Measurements from ENCODE around the gene KSR1. TPM values are rescaled to one million over a fixed set of nuclear protein-coding genes. Genes with fewer than 3 reads are reported as not detected.
"Not testable (repeated sequence)": the region's sequence is repeated elsewhere in the genome, so short reads cannot be mapped to it uniquely, and the experiment has no call there.

KSR1 gene
- total RNA-seq, 1 experiment from 2014 or later: 7.8 TPM

DNA sequence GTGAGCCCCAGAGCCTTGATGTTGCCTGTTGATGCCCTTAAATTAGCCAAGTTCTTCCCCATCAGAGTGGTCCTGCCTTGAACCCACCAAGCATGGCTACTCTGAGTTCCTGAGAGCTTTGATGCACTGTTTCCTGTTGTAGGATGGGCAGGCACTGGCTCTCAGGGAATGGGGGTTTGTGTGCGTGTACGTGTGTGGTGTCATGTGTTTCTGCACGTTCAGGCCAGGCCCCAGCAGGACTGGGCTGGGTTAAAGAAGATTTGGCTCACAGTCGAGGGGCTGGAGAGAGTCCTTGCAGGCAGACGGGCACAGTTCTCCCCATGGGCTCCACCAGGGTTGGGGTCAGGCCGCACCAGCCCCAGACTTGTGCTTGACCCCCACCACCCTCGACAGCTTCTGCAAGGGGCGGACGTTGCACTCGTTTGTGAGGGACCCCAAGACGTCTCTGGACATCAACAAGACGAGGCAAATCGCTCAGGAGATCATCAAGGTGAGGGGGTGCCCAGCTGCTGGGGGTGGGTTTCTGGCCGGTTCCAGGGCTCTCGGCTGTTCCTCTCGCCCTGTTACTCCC, 151.4 kb downstream of the KSR1 start:
- DNase-seq (ENCODE audit: low spot score): no peak

DNA sequence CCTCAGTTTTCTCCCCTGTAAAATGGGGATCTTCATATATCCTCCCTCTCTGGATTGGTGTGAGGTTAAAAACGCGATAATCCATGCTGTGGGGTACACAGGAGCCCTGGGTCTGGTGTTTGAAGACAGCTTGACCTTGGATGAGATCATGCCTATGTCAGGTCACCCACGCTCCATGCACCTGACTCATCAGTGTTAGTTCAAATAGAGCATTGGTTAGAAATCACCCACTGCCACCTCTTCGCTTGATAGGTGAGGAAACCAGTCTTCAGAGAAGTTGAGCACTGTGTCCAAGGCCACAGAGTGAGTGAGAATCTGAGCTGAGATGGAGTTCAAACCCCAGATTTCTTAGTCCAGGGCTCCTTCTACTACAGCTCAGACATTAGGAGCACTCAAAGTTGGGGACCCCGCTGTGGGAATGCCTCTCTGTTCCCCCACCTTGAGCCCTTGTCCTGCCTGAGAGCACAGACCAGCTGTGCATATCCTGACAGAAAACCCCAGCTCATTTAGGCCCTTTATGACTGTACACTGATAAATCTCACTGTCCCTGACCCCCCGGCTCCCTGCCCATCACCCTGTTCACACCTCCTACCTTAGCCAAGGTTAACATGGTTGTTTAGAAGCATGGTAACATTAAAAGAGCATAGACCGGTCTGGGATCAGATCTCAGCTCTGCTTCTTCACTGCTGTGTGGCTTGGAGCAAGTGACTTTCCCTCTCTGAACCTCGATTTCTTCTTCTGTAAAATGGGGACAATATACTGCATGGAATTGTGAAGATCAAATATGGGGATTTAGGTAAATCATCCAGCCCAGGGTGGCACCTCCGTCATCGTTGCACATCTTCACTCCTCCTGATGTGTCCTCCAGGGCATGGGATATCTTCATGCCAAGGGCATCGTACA, 152.3 kb downstream of the KSR1 start:
- DNase-seq (ENCODE audit: low spot score): no peak

DNA sequence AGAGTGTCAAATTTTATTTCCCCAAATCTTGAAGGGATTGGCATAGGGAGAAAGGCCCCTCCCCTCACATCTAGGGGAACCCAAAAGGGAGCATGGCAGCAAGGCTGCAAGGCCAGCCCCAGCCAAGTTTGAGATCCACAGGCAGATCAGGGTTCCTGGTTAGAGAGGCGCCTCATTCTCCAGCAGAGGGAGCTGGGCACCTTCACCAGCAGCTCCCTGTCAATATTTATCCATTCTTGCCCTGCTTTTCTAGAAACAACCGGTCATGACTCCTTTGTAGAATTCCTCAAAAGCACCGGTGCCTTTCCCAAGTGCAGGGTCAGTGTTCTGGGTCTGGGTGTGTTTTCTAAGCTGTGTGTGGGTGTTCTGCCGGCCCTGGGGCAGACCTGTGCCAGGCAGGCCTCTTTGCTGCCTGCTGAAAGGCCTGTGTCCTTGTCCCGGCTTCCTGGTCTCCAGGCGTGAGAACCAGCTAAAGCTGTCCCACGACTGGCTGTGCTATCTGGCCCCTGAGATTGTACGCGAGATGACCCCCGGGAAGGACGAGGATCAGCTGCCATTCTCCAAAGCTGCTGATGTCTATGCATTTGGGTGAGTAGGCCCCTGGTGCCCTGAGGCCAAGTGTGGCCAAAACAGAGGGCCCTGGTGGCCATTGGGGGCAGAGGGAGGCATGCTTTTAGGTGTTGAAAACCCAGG, 153.5 kb downstream of the KSR1 start:
- peak; percentile 62 for DNase-seq (ENCODE audit: low spot score)

DNA sequence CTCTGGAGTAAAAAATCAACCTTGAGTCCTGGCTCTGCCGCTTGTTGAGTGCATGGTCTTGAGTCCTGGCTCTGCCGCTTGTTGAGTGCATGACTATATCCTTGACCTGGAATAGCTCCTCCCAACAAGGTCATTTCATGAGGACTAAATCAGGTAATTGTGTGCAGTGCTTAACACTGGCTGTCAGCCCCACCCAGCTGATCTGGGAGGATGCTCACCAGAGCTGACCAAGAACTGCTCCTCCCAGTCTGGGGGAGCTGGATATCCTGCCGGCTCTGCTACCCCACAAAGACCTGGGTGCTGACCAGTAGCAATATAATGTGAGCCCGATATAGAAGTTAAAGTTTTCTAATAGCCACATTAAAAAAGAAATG, 154.0 kb downstream of the KSR1 start:
- DNase-seq (ENCODE audit: low spot score): no peak

DNA sequence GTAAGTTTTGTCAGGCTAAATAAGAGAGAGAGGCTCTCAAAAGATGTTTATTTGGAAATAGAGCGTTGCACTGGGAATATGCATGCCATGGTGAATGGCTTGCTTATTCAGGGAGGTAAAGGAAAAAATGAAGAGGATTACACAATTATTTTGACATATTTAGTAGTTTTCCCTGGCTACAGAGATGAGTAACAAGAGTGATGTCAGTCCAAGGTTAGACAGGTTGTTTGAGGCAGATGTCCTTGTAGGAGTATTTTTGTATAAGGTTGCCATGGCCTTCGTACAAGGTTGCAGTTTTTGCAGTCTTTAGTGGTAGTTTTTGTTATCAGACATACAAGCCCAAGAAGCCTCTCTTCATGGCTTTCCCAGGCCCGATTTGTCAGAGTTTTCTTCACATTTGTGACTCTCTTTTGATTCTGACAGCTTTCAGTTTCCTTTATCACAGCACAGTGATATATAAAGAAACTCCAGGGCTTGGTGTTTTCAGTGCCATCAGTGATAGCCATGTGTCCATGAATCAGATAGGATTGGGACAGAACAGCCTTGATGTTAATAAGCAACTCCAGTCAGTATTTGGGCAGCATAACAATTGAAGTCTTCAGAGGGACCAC, 156.0 kb downstream of the KSR1 start:
- DNase-seq (ENCODE audit: low spot score): no peak

DNA sequence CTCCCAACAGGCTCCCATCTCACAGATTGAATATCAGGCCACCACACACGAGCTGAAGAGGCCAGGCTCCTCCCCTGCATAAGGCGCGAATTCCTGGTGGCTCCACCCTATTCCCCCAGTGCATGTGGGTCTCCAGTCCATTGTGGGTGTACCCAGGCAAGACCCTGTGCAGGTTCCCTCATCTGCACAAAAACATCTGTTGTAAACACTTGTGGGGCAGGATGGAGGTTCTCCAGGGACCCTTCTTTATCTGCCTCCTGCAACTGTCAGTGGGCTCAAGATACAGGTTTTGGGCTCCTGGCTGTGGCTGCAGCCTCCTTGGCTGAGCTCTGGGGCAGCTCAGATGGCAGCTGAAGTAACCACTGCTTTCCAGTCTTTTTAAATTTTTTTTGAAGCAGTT, 157.2 kb downstream of the KSR1 start:
- DNase-seq (ENCODE audit: low spot score): no peak

DNA sequence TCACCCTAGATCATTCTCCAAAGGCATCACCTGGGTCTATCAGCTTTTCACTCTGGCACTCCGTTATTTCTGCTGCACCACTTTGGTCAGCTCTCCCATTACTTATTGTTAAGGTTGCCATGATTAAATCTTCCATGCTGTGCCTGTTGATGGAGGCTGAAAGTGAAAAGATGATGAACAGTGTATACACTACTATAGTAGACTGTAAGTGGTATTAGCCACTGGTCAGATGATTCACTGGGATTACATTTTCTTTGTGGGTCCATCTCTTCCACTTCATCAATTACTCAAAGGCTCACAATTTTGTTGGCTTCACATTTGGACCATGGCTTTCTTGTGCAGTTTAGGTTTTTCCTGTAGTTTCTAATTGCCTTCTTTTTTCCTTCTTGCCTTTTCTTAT, 158.9 kb downstream of the KSR1 start:
- DNase-seq (ENCODE audit: low spot score): no peak

DNA sequence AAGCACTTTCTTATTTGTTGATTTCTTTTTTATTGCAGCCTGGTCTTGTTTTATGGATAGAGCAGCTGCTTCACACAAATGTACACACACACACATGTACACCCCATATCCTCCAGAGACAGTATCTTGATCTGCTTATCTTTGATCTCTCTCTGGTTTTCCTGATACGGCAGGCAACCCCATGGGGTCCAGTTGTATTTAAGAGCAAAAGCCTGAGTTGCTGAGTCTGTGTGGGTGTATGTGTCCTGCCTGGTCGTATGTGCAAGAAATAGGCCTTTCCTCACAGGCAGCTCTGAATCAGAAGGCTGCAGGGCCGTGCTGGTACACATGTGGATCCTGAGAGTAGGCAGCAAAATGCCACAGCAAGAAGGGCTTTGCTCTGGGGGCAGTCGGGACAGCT, 160.2 kb downstream of the KSR1 start:
- no peak for DNase-seq (ENCODE audit: low spot score)

DNA sequence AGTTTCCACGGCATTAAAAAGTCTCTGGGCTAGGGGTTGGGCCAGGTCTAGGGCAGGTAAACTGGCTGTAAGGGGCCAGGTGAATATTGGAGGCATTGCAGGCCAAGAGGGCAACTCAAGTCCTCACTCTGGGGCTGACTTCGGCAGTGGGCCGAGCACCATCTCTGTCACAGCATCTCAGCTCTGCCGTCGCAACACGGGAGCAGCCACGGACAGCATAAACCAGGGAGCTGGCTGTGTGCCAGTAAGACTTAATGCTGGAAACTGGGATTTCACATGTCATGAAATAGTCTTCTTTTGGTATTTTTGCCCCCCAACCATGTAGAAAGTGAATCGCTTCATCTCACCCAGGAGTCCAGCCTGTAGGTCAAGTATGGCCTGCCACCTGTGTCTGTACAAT, 162.2 kb downstream of the KSR1 start:
- no peak for DNase-seq (ENCODE audit: low spot score)

DNA sequence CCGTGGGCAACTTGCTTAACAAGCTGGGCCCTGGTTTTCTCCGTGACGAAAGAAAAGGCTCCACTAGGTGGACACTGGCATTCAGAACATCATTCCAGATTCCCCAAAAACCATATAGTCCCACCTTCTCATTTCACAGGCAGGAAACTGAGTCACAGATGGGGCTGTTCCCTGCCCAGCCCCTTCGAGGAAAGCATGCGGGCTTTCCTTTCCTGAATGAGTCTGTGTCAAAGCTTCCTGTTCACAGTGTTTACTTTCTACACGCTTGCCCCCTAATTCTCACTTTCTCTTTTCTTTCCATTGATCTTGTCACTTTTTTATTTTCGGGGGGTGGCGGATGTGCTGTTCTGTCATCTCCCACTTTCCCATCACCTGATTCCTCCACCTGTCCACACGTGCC, 164.5 kb downstream of the KSR1 start:
- no peak for DNase-seq (ENCODE audit: low spot score)

DNA sequence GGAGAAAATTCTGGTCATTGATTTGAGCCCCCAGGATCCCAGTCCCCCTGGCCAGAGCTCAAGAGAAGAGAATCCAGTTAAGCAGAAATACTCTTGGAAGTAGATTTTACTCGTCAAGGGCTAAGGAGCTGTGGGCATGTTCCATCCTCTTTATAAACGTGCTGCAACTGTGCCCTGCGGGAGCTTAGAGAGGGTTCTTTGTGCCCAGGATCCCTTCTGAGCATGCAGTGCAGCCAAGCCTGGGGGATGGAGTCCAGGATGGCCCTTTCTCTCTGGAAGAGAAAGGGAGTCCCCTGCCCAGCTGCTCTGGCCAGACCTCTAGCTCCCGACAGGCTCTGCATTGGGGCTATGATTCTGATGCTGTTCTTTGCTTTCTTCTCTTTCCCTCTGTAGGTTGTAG, 165.3 kb downstream of the KSR1 start:
- no peak for DNase-seq (ENCODE audit: low spot score)

DNA sequence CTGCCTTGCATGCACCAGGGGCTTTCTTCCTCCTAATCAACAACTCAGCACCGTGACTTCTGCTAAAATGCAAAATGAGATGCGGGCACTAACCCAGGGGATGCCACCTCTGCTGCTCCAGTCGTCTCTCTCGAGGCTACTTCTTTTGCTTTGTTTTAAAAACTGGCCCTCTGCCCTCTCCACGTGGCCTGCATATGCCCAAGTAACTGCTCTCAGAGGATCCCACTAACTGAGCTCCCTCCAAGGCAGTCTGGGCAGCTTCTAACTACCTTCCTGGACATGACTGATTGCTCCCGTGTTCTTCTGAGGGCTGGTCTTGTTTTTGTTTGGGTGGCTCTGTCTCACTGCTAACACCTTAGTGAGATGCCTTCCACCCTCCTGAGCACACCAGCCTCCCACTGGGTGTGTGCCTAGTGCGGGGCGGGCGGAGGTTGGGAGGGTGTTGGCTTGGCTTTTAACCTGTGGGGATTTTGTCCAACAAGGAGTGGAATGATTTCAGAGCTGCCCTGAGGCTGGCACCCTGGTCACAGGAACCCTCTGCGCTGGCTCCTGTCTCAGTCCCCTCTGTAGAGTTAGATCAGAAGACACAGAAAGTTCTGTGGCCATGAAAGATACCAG, 165.8 kb downstream of the KSR1 start:
- DNase-seq (ENCODE audit: low spot score): no peak

DNA sequence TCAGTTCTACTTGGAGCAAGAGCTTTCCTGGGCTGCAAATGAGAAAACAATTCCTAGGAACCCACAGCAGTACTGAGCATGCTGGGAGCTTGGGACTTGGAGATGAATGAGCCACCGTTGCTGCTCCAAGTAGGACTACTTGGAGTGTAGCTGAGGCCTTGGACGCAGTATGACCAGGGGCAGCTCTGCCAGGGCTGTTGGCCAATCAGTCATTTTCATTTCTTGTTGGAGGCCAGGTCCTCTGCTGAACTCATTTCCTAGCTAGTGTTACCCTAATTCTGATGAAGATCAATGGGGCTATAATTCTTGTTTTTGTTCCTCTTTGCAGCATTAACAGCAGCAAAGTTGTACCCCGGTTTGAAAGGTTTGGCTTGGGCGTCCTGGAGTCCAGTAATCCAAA, 166.7 kb downstream of the KSR1 start:
- no peak for DNase-seq (ENCODE audit: low spot score)

DNA sequence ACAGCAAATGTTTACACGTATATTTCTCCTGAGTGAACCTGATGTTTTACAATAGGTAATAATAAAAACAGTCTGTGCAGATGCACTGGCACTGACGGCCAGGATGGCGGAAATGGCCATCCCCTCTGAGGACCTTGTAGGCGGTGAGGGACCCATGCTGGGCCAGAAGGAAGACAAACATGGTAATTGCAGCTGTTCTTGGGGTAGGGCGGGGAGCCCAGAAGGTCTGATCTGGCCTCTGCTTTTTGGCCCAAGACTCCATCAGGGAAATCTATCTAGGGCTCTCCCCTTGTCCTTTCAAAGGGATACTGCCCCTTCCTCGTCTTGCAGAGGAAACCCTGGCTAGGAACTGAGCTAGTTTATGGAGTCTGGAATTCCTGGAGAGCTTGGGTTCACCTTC, 167.4 kb downstream of the KSR1 start:
- no peak for DNase-seq (ENCODE audit: low spot score)

DNA sequence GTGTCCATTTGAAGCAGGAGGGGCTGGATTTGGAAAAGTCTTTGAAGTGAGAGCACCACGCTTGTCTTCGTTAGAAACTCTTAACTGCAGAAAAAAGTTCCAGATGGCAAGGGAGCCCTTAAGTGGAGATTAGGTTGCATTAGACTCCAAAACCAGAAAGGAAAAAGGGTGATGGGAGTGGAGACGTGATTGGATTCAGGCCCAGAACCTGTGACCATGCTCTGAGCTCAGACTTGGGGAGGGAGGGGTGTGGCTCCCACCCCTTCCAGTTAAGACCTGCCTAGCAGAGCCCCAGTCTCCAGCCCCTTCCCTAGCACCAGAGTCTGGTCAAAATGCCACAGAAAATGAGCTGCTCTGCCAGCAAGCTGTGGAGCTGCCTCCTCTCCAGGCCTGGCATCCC, 168.3 kb downstream of the KSR1 start:
- no peak for DNase-seq (ENCODE audit: low spot score)

DNA sequence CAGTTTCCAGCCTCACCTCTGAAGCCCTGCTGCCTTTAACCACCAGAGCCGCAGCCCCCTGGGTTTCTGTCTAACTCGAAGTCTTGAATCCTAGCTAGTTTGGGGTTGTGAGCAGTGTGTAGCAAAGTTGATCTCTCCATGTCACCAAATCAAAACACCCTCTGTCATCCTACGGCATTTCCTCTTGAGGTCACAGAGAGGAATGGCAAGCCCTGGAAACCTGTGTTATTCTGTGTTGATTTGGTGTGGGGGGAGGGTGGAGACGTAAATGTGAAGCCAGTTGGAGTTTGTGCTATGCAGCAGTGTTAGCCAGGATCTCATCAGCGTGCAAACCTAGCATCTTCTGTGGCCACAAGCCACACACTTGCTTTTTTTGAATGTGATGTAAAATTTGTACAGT, 169.6 kb downstream of the KSR1 start:
- DNase-seq (ENCODE audit: low spot score): no peak

DNA sequence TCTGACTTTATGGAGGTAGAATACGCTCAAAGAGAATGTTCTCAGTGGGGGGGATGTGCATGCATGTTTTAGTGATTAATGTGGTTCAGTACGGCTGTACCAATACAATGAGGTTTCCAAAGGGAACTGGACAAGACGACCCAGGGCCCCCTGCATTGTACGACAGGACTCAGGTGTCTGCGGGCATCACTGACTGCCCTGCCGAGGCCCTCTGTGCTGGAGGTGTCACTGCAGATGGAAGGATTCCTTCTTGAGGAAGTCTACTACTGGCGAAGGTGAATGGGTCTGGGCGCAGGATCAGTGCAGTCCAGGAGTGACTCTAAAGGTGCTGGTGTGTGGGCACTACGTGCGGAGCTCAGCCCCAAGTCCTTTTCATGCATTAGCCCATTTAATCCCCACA, 171.3 kb downstream of the KSR1 start:
- DNase-seq (ENCODE audit: low spot score): no peak

DNA sequence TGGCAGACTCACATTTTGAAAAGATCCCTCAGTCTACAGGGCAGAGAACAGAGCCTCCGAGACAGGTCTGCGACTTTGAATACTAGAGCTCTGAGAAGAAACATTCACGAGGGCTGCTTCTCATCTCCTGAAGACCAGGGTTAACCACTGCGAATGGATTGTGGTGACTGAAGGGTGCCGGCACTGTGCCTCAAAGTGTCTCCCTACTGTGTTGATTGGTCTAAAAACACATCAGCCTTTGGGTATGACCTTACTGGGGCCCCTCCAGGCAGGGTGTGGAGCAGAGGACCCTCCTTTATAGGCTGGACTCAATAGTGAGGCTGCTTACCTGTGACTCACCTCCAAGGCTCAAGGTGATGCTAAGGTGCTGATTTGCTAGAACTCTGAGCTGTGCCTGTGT, 172.1 kb downstream of the KSR1 start:
- no peak for DNase-seq (ENCODE audit: low spot score)

DNA sequence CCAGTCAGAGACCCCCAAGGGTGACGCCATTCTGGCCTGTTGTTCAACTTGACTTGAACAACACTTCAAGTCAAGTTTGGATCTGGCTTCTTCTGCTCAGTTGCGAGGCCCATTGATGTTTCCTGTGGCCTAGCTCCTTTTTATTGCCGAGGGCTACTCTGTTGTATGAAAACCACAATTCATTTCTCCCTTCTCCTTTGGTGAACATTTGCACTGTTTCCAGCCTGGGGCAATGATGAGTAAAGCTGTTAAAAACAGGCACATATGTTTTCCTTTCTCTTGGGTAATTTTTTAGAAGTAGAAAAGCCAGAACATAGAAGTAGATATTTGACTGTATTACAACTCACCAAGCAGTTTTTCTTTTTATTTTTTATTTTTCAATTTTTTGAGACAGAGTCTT, 173.0 kb downstream of the KSR1 start:
- not testable (repeated sequence) for DNase-seq (ENCODE audit: low spot score)

DNA sequence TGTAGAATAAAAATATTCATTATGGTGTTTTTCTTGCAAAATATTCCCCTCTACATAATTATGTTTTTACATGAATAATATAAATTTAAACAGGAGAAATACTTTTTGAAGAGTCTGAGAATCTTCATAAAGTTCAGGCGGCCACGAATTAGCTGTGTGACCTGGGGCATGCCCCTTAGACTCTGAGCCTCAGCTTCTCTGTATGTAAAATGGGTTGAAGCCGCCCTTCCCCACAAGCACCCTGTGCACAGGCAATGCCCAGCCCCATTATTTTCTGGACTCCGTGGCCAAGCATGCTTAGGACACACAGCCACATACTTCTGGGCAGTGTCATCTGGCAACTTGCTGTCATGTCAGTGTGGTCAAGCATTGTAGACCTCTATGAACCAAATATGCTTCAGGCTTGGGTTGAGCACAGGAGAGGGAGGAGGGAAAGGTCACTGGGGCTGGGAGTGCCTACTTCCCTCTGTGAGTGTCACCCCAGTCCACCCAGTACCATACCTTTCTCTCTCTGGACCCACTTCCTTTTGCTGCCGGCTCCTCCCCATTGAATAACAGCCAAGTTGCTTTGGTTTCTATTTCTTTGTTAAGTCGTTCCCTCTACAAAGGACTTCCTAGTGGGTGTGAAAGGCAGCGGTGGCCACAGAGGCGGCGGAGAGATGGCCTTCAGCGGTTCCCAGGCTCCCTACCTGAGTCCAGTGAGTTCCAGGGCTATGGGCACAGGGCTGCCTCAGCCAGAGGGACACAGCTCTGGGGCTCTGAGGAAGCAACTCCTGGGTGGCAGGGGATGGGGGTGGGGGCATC, 174.6 kb downstream of the KSR1 start, which contains the start of gene LGALS9:
Gene LGALS9 (plus strand): TSS at position 582 of the 804 bp plus-strand sequence. CDS start 78 bp downstream, at position 660.
- peak; percentile 77 for DNase-seq (ENCODE audit: low spot score)

DNA sequence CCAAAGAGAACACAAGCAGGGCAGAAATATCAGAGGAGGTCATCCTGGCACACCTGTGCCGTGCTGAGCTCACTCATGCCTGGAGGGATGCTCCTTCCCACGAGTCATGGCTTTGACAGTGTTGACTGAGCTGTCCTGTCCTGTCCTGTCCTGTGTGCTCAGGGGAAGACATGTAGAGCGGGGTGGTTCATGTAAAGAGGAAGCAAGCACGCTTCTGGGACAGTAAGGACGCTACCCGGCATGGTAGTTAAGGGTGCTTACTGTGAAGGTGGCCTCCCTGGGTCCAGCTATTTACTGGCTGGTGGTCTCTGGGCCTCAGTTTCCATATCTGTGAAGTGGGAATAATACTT, 175.1 kb downstream of the KSR1 start:
- no peak for DNase-seq (ENCODE audit: low spot score)
